ENCODE data around the gene SLC7A14.

The SLC7A14 gene

DNA sequence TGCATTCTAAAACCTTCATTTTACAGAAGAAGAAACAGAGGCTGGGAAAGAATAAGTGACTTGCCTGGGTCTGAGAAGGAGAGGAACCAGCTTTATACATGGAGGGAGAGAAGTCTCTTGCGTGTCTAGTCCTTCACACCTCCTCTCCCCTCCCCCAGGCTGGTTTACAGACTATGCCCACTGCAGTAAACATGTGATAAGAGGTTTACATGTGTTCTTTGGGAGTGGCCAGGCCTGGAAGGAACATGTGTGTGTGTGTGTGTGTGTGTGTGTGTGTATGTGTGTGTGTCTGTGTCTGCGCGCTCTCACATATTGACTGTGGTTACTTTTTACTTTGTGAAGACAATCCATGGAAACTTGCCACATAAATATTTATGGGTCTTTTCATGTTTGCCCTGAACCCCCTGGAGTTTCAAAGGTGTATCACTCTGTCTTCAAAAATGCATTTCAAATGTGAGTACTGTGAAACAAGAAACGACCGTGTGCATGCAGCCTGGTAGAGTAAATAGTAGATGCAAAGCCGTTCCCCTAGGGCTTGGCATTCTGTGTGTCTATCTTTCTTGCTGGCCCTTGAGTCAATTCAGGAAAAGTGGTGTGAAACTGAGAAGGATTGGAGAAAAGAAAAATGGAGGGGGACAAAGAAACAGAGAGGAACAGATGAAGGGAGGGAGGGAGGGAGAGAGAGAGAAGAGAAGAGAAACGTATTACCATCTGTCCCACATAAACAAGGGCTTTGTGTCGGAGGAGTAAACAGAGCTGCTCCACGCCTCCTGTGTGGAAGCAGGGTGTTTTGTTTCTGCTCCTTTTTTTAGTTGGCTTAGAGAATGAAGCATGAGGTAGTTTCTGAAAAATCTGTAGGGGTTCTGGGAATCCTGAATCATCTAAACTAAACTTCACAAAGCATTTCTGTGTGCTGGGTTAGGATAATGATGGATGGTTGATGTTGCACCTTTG lies 115.5 kb downstream of the SLC7A14 start:
- DNase-seq (ENCODE audit: low spot score), result no peak

DNA sequence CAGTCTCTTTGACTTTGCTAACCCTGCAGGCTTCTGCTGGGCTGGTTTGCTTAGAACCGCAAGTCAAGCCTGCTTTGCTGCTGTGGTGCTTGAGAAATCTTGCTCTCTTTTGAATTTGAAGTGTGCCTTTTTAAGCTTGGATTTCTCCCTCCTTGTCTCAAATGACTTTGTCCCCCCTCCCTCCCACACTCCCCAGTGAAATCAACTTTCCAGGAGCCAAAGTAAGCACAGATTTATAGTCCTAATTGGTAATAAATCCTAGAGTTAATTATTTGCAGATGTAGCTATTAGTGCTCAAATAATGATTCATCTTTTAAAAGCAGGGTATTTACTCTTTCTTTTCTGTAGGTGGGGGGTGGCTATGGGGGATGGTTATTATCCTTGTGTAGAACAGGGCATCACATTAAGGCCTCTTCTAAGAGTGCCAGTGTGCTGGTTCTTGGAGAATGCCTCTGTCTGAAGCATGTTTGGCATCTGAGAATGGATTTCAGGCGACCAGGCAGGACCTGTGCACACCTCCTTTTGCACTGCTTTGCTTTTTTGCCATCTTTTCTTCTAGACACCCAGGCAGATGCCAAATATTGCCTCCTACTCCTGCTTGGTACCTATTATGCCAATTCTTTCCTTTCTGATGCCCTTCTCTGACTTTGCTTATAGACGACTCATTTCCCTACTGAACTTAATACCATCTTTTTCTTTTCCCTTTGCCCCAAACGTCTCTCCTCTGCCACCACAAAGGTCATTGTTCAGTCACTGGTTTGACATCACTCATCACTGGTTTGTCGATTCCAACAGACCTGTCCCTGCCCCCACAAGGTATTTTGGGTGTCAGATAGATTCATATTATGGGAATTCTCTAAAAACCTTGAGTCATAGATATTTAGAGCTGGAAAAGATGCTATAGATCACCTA lies 116.5 kb downstream of the SLC7A14 start:
- DNase-seq (ENCODE audit: low spot score), result no peak

DNA sequence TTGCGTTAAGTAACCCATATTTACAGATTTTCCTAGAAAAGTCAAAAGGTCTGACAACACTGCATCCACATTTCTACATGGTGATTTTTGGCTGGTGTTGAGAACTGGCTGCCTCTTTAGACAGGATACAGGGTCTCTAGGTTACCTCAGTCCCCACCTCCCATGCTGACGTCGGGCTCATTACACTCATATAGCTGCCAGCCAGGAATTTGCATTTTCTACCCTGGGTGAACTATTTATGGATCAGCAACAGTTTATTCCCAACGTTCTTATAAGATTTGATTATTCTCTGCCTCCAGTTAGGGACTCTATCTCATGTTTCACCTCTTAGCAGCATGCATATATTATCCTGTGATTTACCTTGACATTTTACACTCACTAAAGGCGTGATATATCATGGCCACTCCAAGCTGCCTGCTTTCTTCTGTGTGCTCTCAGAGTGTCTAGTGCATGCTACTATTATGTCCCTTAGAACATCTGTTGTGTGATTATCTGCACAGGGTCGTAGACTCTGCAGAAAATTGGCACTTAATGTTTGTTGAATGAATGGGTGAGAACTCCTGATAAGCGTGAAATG lies 118.2 kb downstream of the SLC7A14 start:
- DNase-seq (ENCODE audit: low spot score), result no peak

DNA sequence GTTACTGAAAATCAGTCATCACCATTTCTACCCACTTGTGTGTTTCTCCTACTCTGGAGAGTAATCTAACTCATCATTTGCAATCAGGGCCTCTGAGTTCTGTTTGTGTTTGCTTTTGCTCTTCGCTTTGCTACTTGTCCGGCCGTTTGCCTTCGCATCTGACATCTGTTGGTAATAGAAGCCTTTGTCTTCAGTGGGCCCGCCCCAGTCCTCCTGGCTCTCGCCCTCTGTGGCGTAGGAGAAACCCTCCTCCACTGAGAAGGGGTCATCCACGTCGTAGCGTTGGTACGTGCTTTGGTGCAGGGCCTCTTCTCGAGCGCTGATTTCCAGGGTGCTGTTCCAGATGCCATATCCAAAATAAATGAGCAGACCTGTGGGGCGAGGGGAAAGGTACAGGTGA lies 118.9 kb downstream of the SLC7A14 start:
- no peak for DNase-seq (ENCODE audit: low spot score)

DNA sequence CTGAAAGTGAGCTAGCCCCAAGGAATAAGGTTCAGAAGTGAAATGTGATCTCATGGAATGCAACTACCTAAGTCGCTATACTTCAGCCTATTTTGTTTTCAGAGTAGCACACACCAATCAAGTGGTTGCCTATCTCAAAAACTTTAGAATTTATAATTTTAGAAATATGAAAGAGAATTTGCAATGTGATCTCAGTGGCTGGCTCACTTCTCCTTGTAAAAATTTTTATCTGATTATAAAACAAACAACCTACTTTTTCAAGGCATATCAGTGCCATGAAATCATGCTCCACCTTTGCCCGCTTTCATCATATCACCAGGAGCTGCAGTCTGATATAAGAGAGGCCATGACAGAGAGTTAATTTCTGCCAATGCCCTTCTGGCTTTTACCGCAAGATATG lies 119.9 kb downstream of the SLC7A14 start:
- no peak for DNase-seq (ENCODE audit: low spot score)

DNA sequence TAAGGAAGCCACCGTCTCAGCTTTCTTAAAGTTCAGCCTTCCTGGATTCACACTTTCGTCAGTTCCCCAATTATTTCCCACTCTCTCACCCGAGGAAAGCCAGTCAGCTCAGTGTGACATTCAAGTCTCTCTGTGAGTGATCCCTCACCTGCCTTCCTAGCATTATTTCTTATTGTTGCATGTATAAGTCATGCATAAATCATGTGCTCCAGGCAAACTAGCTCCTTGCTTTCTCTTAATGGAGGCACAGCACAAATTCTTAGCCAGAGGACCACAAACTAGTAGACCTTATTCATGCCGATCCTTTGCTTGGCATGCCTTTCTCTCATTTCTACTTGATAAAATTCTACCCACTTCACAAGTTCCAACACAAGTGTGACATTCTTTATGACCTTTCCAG lies 122.9 kb downstream of the SLC7A14 start:
- no peak for DNase-seq (ENCODE audit: low spot score)

DNA sequence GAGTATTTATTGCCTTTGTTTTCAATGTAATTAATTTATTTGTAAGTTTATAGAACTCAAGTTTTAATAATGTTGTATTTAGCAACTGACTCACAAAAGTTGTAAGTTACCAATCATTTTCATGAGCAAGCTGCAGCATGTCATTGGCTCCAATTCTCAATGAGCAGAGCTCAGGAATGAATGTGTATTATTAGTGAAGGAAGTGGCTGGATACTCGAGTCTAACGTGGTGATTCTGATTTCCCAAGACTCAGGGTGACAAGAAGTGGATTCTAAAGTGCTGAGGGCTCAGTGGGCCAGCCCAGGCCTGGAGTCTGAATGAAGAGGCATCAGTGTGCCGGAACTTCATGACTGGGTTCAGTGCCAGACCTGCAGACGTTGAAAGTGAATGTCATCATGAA lies 127.6 kb downstream of the SLC7A14 start:
- DNase-seq (ENCODE audit: low spot score), result no peak

DNA sequence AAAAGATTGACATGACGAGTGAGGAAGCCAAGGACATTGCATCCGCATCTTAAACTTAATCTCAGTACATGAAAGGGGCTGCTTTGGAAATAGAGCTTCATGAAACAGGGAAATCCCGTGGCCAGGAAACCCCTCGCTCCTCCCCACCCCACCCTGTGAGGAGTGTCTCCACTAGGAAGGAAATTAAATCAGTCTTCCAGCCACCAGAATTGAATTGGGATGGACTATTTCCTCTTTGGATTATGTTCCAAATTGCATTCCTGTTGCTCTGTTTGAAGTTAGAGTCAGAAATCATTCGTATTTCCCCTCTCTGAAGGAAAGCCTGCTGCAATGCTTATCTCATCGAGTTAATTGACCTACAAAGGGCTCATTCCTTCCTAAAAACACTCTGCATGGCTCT lies 131.4 kb downstream of the SLC7A14 start:
- DNase-seq (ENCODE audit: low spot score), result no peak

DNA sequence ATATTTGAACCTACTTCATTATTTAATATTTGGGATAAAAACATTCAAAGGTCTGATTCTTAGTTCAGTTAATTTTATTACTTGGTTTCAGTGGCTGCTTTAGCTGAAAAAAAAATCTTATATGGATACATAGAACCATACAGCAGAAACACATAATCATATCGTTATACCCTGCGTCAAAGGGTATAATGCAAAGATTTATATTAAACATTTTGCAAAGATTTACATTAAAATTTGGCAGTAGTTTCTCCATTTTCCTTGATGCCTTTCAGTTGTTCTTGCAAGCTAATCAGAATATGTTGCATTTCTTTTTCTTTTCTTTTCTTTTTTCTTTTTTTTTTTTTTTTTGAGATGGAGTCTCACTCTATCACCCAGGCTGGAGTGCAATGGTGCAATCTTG lies 135.8 kb downstream of the SLC7A14 start:
- DNase-seq (ENCODE audit: low spot score), result no peak

DNA sequence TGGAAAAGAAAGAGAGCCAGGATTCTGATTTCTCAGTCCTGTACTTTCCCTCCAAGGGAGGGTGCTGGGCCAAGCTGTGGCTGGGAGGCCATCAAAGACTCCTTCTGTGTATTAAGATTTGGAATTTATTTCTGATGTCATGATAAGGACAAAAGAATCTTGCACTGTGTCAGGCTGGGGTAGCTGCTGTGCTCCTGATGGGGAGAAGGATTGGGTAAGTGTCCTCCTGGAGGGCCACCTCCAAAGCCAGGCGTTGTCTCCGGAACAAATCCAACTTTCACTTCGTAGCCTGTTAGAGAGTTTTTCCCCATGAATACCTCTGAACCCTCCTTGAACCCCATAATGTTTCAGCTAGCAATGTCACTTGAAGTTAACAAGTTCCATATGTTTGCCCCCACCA lies 137.3 kb downstream of the SLC7A14 start:
- no peak for DNase-seq (ENCODE audit: low spot score)

DNA sequence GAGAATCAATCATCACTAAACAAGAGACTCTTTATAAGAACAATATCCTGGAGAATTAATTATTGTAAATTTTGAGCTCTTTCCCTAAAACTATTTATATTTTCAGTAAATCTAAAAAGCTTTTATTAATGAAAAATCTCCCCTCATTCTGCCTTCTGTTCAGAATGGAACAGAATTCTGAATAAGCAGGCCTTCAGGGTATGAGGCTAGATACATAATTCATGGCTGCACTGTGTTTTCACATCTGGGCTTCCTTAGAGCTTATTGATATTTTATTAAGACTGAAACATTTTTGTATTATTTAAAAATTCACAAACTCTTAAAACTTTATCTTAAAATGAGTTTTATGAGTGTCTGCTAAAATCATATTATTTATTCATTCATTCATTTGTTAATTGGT lies 142.4 kb downstream of the SLC7A14 start:
- DNase-seq (ENCODE audit: low spot score), result no peak

DNA sequence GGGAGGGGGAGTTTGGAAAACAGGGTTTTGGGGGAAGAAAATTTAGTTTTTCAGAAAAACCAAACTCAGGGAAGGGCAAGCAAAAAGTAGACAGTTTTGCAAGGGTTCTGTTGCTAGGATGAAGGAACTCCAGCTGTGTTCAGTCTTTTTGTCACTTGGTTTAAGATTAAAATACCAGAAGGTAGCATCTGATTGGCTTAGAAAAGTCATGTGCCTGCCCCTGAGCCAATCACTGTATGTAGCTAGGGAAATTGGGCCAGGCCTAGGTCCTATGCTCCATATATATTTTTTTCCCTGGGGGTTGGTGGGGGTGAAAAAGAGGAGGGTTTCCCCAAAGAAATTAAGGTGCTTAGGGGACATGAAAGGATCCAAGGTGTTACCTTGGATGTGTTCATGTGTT lies 142.9 kb downstream of the SLC7A14 start:
- no peak for DNase-seq (ENCODE audit: low spot score)

DNA sequence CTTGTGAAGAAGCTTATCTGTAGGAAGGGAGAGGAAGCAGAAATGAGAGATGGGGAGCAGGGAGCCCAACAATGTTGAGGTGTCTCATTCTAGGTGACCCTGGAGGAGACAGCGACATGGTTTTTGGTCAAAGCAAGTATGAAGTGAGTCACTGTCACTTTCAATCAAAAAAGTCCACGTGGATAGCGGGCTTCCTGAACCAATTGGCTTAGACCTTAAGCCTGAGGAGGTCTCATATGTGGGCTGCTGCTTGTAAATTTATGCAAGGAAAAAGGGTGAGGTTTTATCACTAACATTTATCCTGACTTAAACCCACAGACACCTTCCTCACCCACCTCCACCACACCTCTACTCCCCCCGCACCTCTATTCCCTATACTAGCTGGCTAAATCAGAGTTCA lies 144.5 kb downstream of the SLC7A14 start:
- no peak for DNase-seq (ENCODE audit: low spot score)

DNA sequence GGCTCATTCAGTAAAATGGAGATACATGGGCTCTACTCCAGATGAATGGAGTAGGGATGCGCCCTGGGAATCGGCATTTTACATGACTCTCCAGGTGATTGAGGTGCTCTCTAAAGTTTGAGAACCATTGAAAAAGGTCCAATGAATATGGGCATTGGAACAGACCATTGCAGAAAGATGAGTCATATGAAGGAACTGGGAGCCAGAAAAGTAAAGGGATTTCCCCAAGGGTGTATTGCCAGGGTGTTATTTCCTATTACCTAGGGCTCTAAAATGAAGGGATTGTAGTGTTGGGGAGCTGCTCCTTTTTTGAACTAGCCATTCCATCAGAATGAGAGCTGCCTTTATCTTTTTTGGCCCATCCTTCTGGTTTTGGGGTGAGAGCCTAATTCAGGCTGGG lies 145.5 kb downstream of the SLC7A14 start:
- DNase-seq (ENCODE audit: low spot score), result no peak

DNA sequence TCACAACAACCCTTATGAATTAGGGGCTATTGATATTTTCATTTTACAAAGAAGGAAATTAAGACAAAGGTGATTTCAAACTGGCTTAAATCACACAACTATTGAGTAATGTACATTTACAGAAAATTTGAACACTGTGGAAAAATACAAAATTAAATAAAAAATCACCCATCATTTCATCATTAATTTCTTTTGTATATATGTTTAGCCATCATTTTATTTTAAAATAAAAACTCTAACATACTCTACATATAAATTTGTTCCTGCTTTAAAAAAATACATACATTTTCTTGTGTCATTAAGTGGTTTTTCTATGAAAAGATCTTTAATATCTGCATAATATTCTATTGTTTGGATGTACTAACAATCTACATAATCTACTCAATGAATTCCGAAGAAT lies 147.0 kb downstream of the SLC7A14 start:
- DNase-seq (ENCODE audit: low spot score), result no peak

DNA sequence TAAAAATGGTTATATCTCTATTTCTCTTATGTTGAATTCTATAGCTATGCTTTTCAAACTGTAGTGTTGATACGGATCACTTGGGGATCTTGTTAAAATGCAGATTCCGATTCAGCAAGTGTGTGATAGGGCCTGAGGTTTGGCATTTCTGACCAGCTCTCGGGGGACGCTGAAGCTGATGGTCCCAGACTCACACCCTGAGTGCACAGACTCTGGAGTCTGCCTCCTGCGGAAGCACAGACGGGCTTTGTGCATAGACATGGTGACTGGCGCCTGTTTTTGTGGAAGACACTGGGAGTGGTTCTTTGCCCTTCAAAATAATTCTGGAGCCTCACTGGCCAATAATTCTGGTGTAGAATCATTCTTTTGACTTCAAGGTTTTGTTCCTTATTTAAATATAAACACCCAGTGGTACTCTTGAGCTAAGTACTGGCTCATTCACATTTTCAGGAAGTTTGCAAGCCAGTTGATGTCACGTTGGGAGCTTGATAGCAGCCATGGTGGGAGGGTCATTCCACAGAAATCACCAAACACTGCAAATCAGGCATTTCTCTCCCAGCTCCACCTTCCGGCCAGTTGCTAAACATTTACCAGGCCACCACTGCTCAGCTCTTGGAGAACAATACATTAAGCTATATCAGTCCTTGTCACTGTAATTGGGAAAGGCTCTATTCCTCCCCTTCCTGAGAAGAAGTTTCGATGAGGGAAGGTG lies 148.0 kb downstream of the SLC7A14 start:
- DNase-seq (ENCODE audit: low spot score), result no peak

DNA sequence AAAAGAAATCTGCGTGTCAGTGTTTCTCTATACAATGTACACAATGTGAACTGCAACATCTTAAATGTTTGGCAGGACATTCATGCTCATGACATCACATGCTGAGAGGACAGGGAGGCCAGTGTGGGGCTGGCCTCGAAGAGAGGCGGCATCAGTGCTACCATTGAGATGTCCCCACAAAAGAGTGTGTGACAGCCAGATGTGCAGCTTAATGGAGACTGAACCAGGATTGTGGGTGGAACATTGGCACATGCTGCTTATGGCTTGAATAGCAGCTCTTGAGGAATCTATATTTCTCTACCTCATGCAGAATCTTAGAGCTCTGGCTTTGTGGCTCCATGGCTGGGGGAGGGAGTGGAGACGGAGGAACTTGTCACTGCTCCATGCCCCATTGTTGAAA lies 148.7 kb downstream of the SLC7A14 start:
- DNase-seq (ENCODE audit: low spot score), result no peak

DNA sequence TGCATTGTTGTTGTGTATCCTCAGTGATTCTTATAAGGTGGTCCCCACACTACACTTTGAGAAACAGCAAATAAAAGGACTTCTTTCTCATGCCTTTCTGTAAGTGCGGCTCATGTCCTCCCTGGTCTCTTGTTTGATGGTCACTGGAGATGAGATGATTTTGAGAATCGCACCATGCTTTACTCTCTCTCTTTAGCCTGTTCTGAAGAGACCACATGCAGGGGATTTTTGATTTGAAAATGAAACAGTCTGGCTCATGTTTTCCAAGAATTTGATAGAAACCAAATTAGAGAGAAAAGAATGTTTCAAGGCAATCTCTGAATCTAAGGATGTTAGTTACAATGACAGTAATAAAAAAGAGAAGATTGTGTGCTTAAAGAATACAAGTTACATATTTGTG lies 149.2 kb downstream of the SLC7A14 start:
- no peak for DNase-seq (ENCODE audit: low spot score)

DNA sequence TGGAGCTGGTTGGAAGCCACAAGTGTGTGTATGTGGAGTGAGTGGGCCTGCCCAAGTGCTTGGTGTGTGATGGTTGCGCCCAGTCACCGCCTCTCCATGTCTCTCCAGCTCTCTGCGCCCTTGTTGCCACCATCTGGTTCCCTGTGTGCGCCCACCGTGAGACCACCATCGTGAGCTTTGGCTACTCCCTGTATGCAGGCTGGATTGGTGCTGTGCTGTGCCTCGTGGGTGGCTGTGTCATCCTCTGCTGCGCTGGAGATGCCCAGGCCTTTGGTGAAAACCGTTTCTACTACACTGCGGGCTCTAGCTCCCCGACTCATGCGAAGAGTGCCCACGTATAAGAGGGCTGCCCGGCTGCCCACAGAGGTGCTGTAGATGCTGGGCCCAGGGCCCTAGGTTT lies 153.5 kb downstream of the SLC7A14 start:
- DNase-seq (ENCODE audit: low spot score), result no peak

DNA sequence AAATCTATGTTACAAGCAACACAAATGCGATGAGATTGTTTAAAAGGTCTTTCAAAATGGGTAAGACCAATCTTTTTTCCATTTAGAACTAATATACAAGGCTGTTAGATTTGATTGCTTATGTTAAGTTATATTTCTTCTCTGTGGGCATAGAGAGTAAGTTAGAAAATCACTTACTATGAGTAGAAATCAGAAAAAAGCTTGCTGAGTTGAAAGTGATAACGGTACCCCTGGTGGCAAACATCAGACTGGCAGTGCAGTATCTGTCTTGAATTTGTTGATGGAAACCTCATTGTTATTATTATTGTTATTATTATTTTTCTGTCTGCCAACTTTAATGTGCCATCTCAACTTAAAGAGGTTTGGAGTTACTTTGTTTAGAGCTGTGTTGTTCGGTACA lies 154.8 kb downstream of the SLC7A14 start:
- DNase-seq (ENCODE audit: low spot score), result no peak

DNA sequence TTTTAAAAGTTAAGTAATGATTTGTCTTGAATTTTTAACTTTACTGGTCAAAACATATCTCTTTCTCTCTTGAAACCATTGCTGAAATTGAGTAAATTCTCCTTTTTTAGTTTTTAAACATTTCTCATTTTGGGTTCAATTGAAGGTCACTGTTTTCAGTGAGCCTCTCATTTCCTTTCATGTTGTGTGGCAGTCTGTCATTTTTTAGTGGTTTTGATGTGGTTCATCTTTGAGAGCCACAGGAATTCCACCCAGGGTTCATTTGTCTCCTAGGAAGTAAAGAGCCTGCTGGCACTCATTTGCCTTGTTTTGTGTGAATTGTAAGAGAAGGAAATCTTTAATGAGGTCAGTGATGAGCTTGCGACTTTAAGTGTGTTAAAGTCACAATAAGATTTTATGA lies 156.8 kb downstream of the SLC7A14 start:
- no peak for DNase-seq (ENCODE audit: low spot score)

DNA sequence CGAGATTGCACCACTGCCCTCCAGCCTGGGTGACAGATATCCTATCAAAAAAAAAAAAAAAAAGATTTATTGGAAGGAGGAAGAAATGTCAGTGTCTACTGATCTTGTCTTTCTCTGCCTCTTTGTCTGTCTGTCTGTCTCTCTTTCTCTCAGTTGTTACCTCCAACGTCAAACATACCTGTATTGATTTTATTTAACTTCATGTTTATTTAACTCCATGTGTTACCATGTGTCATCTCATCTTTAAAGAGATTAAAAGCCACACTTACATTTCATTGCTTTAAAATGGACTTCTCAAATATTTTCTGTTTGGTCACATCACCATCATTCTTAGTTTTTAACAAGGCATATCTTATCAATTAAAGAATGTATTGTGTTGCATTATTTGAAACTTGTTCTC lies 157.8 kb downstream of the SLC7A14 start:
- no peak for DNase-seq (ENCODE audit: low spot score)
